Mononuclear cell (primary cell): ENCODE measurements around the gene PTX4. TPM values are rescaled to one million over a fixed set of nuclear protein-coding genes. Genes with fewer than 3 reads are reported as not detected.
"Not testable (repeated sequence)": the region's sequence is repeated elsewhere in the genome, so short reads cannot be mapped to it uniquely, and the experiment has no call there.

Experiments
- H3K27me3 ChIP-seq: 2 replicates; pipeline ENCODE4 v1.6.0; 2011; ENCODE audit warnings: low read length, control low read depth; ENCODE audit not compliant: insufficient read depth
- H3K4me1 ChIP-seq: 2 replicates; pipeline ENCODE4 v1.5.1; 2011; ENCODE audit warnings: mild to moderate bottlenecking, low read length, control low read depth; ENCODE audit not compliant: insufficient read depth
- H3K4me3 ChIP-seq: 2 replicates; pipeline ENCODE4 v1.5.1; 2011; ENCODE audit warnings: mild to moderate bottlenecking, low read length, moderate library complexity
- H3K9me3 ChIP-seq: 2 replicates; pipeline ENCODE4 v1.5.1; 2011; ENCODE audit warnings: low read depth, mild to moderate bottlenecking, control low read depth, low read length
- total RNA-seq: library from RNA; depleted of rRNA; stranded (reverse); fragments of >200 nt; gene quantifications from one replicate; pipeline ENCODE4 v1.2.3, GENCODE V29; 2012

Gene PTX4
- total RNA-seq, 1 donor, result not detected

DNA sequence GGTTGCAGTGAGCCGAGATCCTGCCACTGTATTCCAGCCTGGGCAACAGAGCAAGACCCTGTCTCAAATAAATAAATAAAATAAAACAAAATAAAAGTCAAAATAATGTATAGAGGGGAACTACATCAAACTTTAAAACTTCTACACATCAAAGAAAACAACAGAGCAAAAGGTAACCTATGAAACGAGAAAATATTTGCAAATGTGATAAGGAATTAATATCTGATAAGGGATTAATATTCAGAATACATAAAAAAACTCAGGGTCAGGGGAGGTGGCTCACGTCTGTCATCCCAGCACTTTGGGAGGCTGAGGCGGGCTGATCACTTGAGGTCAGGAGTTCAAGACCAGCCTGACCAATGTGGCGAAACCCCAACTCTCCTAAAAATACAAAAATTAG lies 19.6 kb downstream of the PTX4 start:
- not testable (repeated sequence) for H3K4me3 ChIP-seq, H3K9me3 ChIP-seq, H3K27me3 ChIP-seq
- H3K4me1 ChIP-seq, result peaks cover 50% of the 10 kb centered on the region

DNA sequence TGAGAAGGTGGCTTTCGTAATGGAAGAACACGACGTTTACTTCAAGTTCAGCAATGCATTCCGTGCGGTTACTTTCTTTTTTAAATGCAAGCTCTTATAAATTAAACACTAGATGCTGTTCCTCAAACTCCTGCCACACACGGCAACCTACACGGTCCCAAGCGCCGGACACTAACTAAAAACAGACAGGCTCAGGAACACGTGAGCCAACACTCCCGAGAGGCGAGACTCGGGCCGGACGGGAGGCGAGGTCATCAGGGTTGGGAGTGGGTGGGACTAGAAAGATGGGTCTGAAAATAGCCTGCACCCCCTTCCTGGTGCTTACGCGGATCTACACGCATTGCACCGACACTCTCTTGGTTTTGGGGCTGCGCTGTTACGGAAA lies 20.3 kb downstream of the PTX4 start:
- no peaks in the 10 kb centered on the region for H3K27me3 ChIP-seq
- H3K4me1 ChIP-seq, result peaks cover 43% of the 10 kb centered on the region
- H3K9me3 ChIP-seq, result no peaks in the 10 kb centered on the region
- no peak overlapping the region for H3K4me3 ChIP-seq

DNA sequence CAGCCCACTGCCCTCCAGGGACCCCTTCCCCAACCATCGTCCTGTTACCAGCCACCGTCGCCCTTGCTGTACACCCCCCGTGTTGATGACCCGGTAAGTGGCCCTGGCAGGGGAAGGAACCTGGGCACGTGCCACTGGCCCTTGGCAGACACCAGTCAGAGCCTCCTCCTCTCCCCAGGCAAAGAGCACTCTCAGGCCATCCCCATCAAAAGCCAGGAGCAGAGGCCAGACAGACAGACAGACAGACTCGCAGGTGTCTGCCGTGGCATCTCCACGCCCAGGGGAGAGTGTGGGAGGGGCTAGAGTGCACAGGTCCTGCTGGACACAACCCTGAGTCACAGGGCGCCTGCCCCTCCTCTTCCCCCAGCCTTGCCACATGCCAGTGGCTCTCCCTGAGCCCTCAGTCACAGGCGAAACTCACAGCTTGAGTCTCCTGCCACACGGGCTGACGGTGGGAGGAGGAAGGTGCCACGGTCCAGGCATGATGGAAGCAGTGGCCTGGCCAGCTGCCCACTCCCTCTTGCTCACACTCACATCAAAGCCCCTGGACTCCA lies 21.7 kb downstream of the PTX4 start:
- H3K4me3 ChIP-seq, result no peak overlapping the region
- no peaks in the 10 kb centered on the region for H3K9me3 ChIP-seq
- H3K4me1 ChIP-seq, result peaks cover 29% of the 10 kb centered on the region
- no peaks in the 10 kb centered on the region for H3K27me3 ChIP-seq

DNA sequence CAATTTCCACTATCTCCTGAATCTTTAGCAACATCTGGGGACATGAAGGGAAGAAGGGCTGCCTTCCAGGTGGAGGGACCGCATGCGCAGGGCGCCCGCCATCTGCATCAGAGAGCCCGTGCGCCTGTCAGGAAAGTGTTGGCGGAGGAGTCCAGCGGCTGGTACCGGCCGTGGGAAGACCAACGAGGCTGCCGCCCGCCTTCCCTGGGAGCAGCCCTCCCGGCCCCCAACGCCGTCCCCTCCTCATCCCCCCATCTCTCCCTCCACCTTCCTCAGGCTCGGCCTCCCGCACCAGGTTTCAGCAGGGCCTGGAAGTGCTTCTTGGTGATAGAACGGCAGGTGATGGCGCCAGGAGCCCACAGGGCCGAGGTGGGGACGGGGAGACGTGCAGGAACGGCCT lies 22.7 kb downstream of the PTX4 start:
- peaks cover 19% of the 10 kb centered on the region for H3K4me1 ChIP-seq
- no peaks in the 10 kb centered on the region for H3K27me3 ChIP-seq
- H3K9me3 ChIP-seq, result no peaks in the 10 kb centered on the region
- no peak overlapping the region for H3K4me3 ChIP-seq

DNA sequence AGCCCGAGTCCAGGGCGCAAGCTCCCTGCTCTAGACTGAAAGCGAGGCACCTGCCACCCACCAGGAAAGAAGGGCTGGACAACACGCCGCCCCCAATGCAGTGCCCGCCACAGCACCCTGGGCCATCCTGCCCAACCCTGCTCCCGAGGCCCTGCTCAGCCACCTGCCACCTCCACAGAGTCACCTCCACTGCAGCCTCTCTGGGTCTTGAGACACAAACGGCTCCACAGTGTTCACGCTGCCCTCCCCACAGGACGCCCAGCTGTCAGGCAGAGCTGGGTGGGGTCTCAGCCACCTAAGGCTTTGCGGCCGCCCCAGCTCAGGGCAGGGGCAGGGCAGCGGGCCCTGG lies 23.2 kb downstream of the PTX4 start:
- Histone ChIP-seq H3K9me3 (no peaks in the 10 kb centered on the region), H3K27me3 (no peaks in the 10 kb centered on the region), H3K4me1 (peaks cover 14% of the 10 kb centered on the region), H3K4me3 (no peak overlapping the region)

DNA sequence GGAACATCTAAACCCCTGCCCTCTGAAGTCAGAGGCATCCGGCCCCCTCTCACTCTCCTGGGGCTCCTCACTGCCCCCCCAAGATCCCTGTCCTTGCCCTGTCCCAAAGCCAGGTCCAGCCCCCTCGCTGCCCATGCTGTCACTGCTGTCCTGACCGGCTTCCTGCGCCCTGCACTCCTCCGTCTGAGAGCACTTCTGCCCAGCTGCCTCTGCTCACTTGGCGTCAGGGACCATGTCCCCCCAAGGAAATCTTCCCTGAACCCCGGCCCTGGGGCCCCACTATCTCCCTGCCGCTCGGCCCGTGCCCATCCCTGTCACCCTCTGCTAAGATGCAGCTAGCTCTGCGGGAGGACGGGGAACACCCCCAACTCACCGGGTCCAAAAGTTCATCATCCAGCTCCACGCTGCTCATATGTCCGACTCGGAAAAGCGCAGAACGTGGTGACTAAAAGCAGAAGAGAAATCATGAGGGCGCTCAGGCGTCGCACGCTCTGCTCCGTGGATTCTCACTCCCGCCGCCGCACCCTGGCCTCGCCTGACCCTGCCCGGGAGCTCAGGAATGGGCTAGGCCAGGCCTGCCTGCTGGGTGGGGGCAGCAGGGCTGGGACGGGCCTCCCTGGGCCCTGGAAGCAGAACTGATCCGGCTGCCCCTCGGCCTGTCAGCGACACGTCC lies 23.7 kb downstream of the PTX4 start:
- Histone ChIP-seq H3K9me3 (no peaks in the 10 kb centered on the region), H3K4me3 (no peak overlapping the region), H3K4me1 (peaks cover 9% of the 10 kb centered on the region), H3K27me3 (no peaks in the 10 kb centered on the region)

DNA sequence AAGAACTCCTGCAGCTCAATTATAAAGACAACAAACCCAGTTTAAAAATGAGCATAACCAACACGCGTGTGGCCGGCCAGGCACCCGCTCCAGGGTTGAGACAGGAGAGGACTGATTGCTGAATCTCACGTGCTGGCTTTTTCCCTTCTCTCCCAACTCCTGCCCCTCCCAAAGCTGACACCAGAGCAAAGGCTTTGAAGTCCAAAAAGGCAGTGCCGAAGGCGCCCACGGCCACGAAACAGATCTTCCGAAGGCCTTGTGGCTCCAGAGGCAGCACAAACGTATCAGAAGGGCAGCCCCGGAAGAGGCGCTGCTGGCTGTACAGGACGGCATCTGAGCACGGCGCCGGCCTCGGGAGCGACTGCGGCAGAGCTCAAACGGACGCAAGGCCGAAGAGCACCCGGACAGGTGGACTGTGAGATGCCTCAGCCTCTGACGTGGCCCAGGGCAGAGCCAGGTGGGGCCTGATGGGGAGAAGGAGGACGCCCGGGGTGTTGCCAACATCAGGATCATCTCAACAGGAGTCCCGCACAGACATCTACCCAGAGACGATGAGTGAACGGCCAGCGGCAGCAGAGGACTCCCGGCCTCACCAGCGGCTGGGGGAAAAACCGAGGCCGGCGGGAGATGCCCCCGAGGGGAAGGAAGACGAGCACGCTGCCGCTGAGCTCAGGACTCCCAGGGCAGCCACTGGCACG lies 24.4 kb downstream of the PTX4 start:
- Histone ChIP-seq H3K4me3 (no peak overlapping the region), H3K27me3 (no peaks in the 10 kb centered on the region), H3K4me1 (peaks cover 2% of the 10 kb centered on the region), H3K9me3 (no peaks in the 10 kb centered on the region)

DNA sequence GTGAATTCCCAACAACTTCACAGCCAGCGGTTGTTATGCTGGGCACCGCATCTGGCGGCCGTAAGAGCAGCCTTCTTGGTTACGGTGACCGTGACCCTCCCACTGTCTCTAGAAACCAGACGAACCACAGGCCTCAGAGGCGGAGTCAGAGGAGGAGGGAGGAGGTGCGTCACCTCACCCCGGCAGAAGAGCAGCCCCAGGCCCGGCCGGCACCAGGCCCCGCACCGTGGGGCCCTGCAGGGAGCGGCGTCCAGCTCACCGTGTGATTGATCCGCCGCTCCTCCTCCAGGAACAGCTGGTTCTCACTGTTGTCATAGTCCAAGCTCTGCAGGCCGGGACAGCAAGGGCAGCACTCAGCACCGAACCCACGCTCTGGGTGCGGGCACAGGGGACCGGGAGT lies 27.6 kb downstream of the PTX4 start:
- Histone ChIP-seq H3K4me1 (peaks cover 5% of the 10 kb centered on the region), H3K4me3 (no peak overlapping the region), H3K9me3 (no peaks in the 10 kb centered on the region), H3K27me3 (no peaks in the 10 kb centered on the region)

DNA sequence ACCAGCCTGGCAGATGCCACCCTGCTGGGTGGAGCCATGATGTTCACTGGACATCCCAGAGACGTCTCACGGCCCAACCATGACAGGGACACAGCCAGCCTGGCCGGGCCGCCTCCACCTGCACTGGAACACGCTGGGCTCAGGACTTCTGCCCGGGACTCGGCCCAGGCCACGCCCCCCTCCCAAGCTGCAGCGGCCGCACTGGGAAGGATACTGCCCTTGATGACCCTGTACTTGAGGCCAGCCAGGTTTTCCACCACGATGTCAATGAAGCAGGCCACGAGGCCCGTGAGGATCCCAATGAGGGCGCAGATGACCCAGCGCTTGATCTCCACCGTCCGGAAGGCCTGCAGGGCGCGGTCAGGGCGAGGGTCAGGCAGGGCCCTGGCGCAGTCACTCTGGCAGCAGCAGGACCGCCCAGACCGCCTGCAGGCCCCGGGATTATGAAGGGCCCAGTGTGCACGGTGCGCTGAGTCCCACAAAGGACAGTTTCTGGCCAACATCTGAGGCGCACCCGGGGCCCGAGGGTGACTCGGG lies 28.1 kb downstream of the PTX4 start:
- Histone ChIP-seq H3K4me1 (peaks cover 5% of the 10 kb centered on the region), H3K9me3 (no peaks in the 10 kb centered on the region), H3K27me3 (no peaks in the 10 kb centered on the region), H3K4me3 (no peak overlapping the region)

DNA sequence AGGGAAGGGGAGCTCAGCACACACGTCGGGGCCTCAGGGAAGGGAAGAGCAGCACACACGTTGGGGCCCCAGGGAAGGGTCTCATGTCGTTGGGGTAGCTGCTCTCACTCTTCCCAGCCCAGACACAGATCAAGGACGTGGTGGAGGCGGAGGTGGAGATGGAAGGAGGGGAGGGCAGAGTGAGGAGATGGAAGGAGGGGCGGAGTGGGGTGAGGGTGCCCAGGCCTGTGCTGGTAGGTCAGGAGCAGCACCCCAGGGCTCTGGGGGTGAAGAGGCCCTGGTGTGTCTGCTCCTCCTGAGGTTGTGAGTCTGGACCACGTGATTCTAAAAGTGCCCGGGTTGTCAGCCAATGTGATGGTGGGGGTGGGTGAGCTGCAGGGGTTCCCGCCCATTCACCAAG lies 28.8 kb downstream of the PTX4 start:
- no peak overlapping the region for H3K4me3 ChIP-seq
- no peaks in the 10 kb centered on the region for H3K27me3 ChIP-seq
- H3K9me3 ChIP-seq, result no peaks in the 10 kb centered on the region
- H3K4me1 ChIP-seq, result peaks cover 5% of the 10 kb centered on the region

DNA sequence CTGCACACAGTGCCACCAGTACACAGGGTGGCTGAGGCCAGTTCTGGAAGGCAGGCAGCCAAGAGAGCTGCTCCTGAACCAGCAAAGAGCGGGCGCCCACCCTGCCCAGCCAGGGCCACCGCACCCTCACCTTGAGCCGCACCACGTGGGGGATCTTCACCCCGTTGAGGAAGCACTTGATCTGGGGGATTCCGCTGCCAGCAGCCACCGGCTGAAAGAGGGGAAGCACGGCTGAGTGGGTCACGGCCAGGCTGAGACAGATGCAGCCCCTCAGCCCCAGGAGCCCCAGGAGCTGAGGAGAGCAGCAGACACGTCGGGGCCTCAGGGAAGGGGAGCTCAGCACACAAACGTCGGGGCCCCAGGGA lies 29.8 kb downstream of the PTX4 start:
- Histone ChIP-seq H3K27me3 (no peaks in the 10 kb centered on the region), H3K9me3 (no peaks in the 10 kb centered on the region), H3K4me1 (peaks cover 5% of the 10 kb centered on the region), H3K4me3 (no peak overlapping the region)

DNA sequence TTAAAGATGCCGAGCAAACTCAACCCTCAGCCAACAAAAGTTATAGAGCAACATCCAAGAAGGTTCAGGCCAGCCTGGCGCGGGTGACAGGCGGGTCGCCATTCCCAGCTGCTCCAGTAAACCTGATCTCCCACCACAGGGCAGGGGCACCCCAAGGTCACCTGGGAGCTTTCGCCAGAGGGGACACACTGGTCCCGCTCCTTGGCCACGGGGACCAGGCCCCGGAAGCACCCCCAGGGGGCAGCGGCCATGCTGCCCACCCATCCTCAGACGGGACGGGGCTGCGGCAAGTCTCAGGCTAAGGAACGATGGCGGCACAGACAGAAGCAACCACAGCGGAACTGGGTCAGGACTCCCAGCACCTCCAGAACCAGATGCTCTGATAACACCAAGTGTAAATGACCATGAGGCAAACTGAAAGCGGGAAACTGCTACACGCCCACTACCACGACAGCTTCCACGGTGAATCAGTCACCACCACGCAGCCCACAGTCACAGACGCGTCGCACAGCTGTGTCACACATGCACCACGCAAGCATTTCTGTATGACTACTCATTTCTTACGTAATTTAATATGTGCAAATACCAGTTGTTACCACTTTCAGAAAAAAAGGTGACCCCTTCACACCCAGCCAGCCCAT lies 30.3 kb downstream of the PTX4 start:
- H3K9me3 ChIP-seq, result no peaks in the 10 kb centered on the region
- no peak overlapping the region for H3K4me3 ChIP-seq
- peaks cover 5% of the 10 kb centered on the region for H3K4me1 ChIP-seq

DNA sequence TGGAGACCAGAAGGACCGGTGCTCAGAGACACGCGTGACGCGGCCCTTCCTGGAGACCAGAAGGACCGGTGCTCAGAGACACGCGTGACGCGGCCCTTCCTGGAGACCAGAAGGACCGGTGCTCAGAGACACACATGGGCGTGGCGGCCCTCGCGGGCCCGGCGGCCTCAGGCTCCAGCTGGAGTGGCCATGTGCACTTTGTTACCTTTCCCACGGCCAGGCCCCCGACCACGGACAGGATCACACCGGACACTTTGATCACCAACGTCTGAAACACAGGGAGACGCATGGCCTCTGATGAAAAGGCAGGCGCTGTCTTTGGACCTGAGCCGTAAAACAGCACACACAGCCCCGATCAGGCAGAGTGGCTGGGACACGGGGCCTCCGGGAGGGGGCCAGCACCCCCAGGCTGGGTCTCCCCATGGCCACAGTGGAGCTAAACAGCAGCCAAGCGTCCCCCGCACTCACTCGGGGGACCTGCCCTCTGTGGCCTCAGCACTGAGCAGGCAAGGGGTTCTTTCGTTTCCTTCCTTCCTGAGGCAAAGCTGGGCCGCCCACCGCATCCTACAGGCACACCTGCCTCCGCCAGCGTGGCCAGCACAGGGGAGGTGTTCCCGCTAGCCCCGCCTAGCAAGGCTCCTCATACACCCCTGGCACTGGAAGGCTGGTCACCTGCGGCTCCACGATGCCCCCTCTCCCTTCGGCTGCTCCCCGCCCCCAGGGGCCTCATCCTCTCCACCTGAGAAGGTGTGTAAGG lies 31.1 kb downstream of the PTX4 start:
- Histone ChIP-seq H3K9me3 (no peaks in the 10 kb centered on the region), H3K4me3 (no peak overlapping the region), H3K27me3 (no peaks in the 10 kb centered on the region), H3K4me1 (peaks cover 5% of the 10 kb centered on the region)

More for the DNA sequence above, 30.3 kb downstream of the PTX4 start:
- H3K27me3 ChIP-seq, result no peaks in the 10 kb centered on the region

DNA sequence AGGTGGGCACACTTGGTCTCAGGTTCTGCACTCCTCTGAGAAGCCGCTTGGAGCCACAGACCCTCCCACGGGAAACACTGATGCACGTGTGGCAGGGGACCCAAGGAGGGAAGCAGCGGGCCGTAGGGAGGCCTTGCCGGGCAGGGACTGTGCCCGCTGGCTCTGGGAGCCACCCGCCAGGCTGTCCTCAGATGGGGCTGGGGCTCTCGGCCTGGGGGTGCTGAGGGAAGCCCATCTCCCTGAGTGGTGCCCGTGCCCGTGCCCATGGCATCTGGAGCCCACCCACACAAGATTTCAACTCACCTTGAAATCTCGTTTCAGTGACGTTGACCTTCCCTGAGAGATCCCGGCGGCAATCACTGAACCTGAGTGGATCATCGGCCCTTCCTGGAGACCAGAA lies 31.8 kb downstream of the PTX4 start:
- Histone ChIP-seq H3K4me3 (no peak overlapping the region), H3K4me1 (peaks cover 5% of the 10 kb centered on the region), H3K9me3 (no peaks in the 10 kb centered on the region), H3K27me3 (no peaks in the 10 kb centered on the region)
